HEK293 (cell line): ENCODE data around the gene APOL3.
A peak's percentile ranks its signal among the peaks of the same experiment; 100 is the strongest.

Experiments
- CTCF ChIA-PET: fragments of 350-600 bp; formaldehyde crosslinking; extraction: SDS; loops from one replicate; lab custom pipeline; 2021; ENCODE audit warnings: antibody characterized with exemption; lab: Yijun Ruan, JAX
- POLR2A ChIA-PET: fragments of 300-600 bp; formaldehyde crosslinking; extraction: SDS; loops from one replicate; lab custom pipeline; 2020; ENCODE audit warnings: antibody characterized with exemption, inconsistent platforms; lab: Yijun Ruan, JAX
- H3K27ac ChIP-seq: fragments of 200-500 bp; sonication (Bioruptor generic); 2 replicates; pipeline ENCODE4 v1.5.1; 2014; ENCODE audit warnings: low read depth, low read length, control low read depth, inconsistent platforms; ENCODE audit errors: extremely low read depth
- H3K36me3 ChIP-seq, 2 experiments: fragments of 200-500 bp in 1 of 2; sonication (Bioruptor generic) in 1 of 2; 1 replicate in 1 of 2; 2 replicates in 1 of 2; pipeline ENCODE4 v1.5.1; 2014 to 2017; ENCODE audit warnings: inconsistent platforms in 2 of 2, low read length in 2 of 2; ENCODE audit not compliant: control insufficient read depth in 2 of 2, insufficient read depth in 1 of 2
- H3K4me1 ChIP-seq: fragments of 200-500 bp; sonication (Bioruptor generic); 2 replicates; pipeline ENCODE4 v1.5.1; 2014; ENCODE audit warnings: mild to moderate bottlenecking, low read length, inconsistent platforms; ENCODE audit not compliant: control insufficient read depth, insufficient read depth
- H3K4me3 ChIP-seq: 2 replicates; pipeline ENCODE4 v1.5.1; 2011; ENCODE audit warnings: low read depth, mild to moderate bottlenecking, control low read depth, low read length, moderate library complexity
- H3K9me3 ChIP-seq: fragments of 200-500 bp; sonication (Bioruptor generic); 2 replicates; pipeline ENCODE4 v1.5.1; 2014; ENCODE audit warnings: low read depth, low read length, inconsistent platforms; ENCODE audit not compliant: control insufficient read depth, insufficient read depth
- AEBP2 ChIP-seq: fragments of 450-650 bp; formaldehyde crosslinking; IDR thresholded peaks from 2 replicates; pipeline ENCODE4 v1.5.1; 2016; ENCODE audit warnings: missing biosample characterization, missing genetic modification characterization, borderline replicate concordance
- GFI1B ChIP-seq: fragments of 450-650 bp; formaldehyde crosslinking; IDR thresholded peaks from 2 replicates; pipeline ENCODE4 v1.5.1; 2016; ENCODE audit warnings: missing biosample characterization, missing genetic modification characterization
- KLF16 ChIP-seq: fragments of 450-650 bp; formaldehyde crosslinking; IDR thresholded peaks from 2 replicates; pipeline ENCODE4 v1.5.1; 2017; ENCODE audit warnings: missing biosample characterization, missing genetic modification characterization
- RBAK ChIP-seq: fragments of 450-650 bp; formaldehyde crosslinking; IDR thresholded peaks from 2 replicates; pipeline ENCODE4 v1.5.1; 2016; ENCODE audit warnings: missing biosample characterization, missing genetic modification characterization
- ZFP37 ChIP-seq: fragments of 450-650 bp; formaldehyde crosslinking; IDR thresholded peaks from 2 replicates; pipeline ENCODE4 v1.5.1; 2016; ENCODE audit warnings: missing biosample characterization, missing genetic modification characterization
- ZIC2 ChIP-seq: fragments of 450-650 bp; formaldehyde crosslinking; IDR thresholded peaks from 2 replicates; pipeline ENCODE4 v1.5.1; 2016; ENCODE audit warnings: missing biosample characterization, missing genetic modification characterization
- ZNF140 ChIP-seq: fragments of 450-650 bp; formaldehyde crosslinking; IDR thresholded peaks from 2 replicates; pipeline ENCODE4 v1.5.1; 2016; ENCODE audit warnings: missing biosample characterization, missing genetic modification characterization
- ZNF146 ChIP-seq: fragments of 450-650 bp; formaldehyde crosslinking; IDR thresholded peaks from 2 replicates; pipeline ENCODE4 v1.5.1; 2016; ENCODE audit warnings: missing biosample characterization, missing genetic modification characterization
- ZNF2 ChIP-seq: fragments of 450-650 bp; formaldehyde crosslinking; IDR thresholded peaks from 2 replicates; pipeline ENCODE4 v1.5.1; 2016; ENCODE audit warnings: missing biosample characterization, missing genetic modification characterization
- ZNF223 ChIP-seq: fragments of 450-650 bp; formaldehyde crosslinking; IDR thresholded peaks from 2 replicates; pipeline ENCODE4 v1.5.1; 2016; ENCODE audit warnings: missing biosample characterization, missing genetic modification characterization
- ZNF341 ChIP-seq: fragments of 450-650 bp; formaldehyde crosslinking; IDR thresholded peaks from 2 replicates; pipeline ENCODE4; 2016; ENCODE audit warnings: low read depth, missing biosample characterization, missing genetic modification characterization
- ZNF362 ChIP-seq: fragments of 450-650 bp; formaldehyde crosslinking; IDR thresholded peaks from 2 replicates; pipeline ENCODE4 v1.5.1; 2016; ENCODE audit warnings: missing biosample characterization, missing genetic modification characterization
- ZNF549 ChIP-seq: fragments of 450-650 bp; IDR thresholded peaks from 2 replicates; pipeline ENCODE4 v1.5.1; 2018; ENCODE audit warnings: missing biosample characterization, missing genetic modification characterization, mild to moderate bottlenecking, inconsistent platforms, moderate library complexity
- ZNF571 ChIP-seq: fragments of 450-650 bp; formaldehyde crosslinking; IDR thresholded peaks from 2 replicates; pipeline ENCODE4 v1.5.0; 2017; ENCODE audit warnings: missing biosample characterization, missing genetic modification characterization
- ZNF600 ChIP-seq: fragments of 450-650 bp; formaldehyde crosslinking; IDR thresholded peaks from 2 replicates; pipeline ENCODE4 v1.5.1; 2016; ENCODE audit warnings: missing biosample characterization, missing genetic modification characterization
- ZNF654 ChIP-seq: fragments of 450-650 bp; formaldehyde crosslinking; IDR thresholded peaks from 2 replicates; pipeline ENCODE4 v1.5.1; 2016; ENCODE audit warnings: low read depth, missing biosample characterization, missing genetic modification characterization
- ZNF776 ChIP-seq: fragments of 450-650 bp; formaldehyde crosslinking; IDR thresholded peaks from 2 replicates; pipeline ENCODE4 v1.5.0; 2017; ENCODE audit warnings: missing biosample characterization, missing genetic modification characterization, borderline replicate concordance
- ZSCAN4 ChIP-seq: fragments of 450-650 bp; formaldehyde crosslinking; IDR thresholded peaks from 2 replicates; pipeline ENCODE4 v1.5.1; 2017; ENCODE audit warnings: missing biosample characterization, missing genetic modification characterization
- TF ChIP-seq, protein P1 (sequence below): fragments of 450-650 bp; formaldehyde crosslinking; IDR thresholded peaks from 2 replicates; pipeline ENCODE4 v1.5.1; 2016; ENCODE audit warnings: missing biosample characterization, missing genetic modification characterization, borderline replicate concordance
- TF ChIP-seq, protein P2 (sequence below): fragments of 450-650 bp; formaldehyde crosslinking; IDR thresholded peaks from 2 replicates; pipeline ENCODE4 v1.5.1; 2016; ENCODE audit warnings: missing biosample characterization, missing genetic modification characterization
- TF ChIP-seq, protein P3 (sequence below): fragments of 450-650 bp; formaldehyde crosslinking; IDR thresholded peaks from 2 replicates; pipeline ENCODE4 v1.5.1; 2016; ENCODE audit warnings: missing biosample characterization, missing genetic modification characterization

APOL3 gene

GRCh38 chr22:36145881-36146280 lies 14.7 kb downstream of the APOL3 start (continued):
- peak; percentile 81 for TF ChIP-seq ZSCAN4 (tag by site-specific recombination)
- TF ChIP-seq, protein P1, sequence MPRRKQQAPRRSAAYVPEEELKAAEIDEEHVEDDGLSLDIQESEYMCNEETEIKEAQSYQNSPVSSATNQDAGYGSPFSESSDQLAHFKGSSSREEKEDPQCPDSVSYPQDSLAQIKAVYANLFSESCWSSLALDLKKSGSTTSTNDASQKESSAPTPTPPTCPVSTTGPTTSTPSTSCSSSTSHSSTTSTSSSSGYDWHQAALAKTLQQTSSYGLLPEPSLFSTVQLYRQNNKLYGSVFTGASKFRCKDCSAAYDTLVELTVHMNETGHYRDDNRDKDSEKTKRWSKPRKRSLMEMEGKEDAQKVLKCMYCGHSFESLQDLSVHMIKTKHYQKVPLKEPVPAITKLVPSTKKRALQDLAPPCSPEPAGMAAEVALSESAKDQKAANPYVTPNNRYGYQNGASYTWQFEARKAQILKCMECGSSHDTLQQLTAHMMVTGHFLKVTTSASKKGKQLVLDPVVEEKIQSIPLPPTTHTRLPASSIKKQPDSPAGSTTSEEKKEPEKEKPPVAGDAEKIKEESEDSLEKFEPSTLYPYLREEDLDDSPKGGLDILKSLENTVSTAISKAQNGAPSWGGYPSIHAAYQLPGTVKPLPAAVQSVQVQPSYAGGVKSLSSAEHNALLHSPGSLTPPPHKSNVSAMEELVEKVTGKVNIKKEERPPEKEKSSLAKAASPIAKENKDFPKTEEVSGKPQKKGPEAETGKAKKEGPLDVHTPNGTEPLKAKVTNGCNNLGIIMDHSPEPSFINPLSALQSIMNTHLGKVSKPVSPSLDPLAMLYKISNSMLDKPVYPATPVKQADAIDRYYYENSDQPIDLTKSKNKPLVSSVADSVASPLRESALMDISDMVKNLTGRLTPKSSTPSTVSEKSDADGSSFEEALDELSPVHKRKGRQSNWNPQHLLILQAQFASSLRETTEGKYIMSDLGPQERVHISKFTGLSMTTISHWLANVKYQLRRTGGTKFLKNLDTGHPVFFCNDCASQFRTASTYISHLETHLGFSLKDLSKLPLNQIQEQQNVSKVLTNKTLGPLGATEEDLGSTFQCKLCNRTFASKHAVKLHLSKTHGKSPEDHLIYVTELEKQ (tag by site-specific recombination): no peak

DNA sequence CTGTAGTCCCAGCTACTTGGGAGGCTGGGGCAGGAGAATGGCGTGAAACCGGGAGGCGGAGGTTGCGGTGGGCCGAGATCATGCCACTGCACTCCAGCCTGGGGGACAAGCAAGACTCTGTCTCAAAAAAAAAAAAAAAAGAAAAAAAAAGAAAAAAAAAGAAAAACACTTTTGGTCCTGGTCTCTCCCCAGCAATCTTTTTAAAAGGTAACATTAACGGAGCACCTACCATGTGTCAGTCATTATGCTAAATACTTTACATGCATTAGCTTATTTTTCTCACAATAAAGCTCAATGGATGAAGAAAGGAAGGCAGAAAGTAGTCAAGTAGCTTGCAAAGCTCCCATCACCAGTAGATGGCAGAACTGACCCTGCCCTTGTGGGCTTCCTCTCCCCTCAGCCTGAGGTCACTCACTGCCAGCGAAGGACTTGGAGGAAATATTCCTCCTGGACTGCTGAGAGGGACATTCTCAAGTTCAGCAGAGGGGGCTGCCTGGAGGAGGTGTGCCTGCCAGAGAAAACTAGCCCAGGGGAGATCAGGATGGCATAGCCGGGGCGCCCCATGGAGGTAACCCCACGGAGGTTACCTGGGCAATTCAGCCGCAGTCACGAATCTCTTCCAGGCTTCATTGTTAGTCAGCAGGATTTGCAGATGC lies 15.5 kb downstream of the APOL3 start:
- Histone ChIP-seq H3K9me3 (no peaks in the 10 kb centered on the region), H3K4me3 (no peak overlapping the region), H3K36me3 (no peaks in the 10 kb centered on the region), H3K4me1 (no peaks in the 10 kb centered on the region), H3K27ac (no peak overlapping the region)
- ChIA-PET CTCF (interaction anchor here (0.7 to 7.7 kb wide), 24 partner anchors 8 to 524 kb away, joined by 3 to 63 read pairs (median 3); partner anchors contain the start of genes APOL2 and APOL3), POLR2A (interaction anchor here (0.6 to 0.7 kb wide), 2 partner anchors 50 to 224 kb away, joined by 4 to 5 read pairs; no protein-coding TSS in a partner anchor)
- TF ChIP-seq GFI1B (tag by site-specific recombination): no peak
- no peak for TF ChIP-seq ZNF776 (tag by site-specific recombination)
- no peak for TF ChIP-seq ZNF223 (tag by site-specific recombination)
- TF ChIP-seq ZNF654 (tag by site-specific recombination): peak; percentile 89
- no peak for TF ChIP-seq ZNF549 (tag by site-specific recombination)
- TF ChIP-seq ZNF146: no peak
- TF ChIP-seq ZNF362 (tag by site-specific recombination): peak; percentile 75; the same call in 1 of the 2 replicates
- peak; percentile 40; the same call in 1 of the 2 replicates for TF ChIP-seq ZNF2 (tag by site-specific recombination)
- TF ChIP-seq, protein P2, sequence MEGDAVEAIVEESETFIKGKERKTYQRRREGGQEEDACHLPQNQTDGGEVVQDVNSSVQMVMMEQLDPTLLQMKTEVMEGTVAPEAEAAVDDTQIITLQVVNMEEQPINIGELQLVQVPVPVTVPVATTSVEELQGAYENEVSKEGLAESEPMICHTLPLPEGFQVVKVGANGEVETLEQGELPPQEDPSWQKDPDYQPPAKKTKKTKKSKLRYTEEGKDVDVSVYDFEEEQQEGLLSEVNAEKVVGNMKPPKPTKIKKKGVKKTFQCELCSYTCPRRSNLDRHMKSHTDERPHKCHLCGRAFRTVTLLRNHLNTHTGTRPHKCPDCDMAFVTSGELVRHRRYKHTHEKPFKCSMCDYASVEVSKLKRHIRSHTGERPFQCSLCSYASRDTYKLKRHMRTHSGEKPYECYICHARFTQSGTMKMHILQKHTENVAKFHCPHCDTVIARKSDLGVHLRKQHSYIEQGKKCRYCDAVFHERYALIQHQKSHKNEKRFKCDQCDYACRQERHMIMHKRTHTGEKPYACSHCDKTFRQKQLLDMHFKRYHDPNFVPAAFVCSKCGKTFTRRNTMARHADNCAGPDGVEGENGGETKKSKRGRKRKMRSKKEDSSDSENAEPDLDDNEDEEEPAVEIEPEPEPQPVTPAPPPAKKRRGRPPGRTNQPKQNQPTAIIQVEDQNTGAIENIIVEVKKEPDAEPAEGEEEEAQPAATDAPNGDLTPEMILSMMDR (tag by site-specific recombination): peak; percentile 63

GRCh38 chr22:36143956-36144355 lies 16.6 kb downstream of the APOL3 start:
- Histone ChIP-seq H3K27ac (no peak overlapping the region), H3K36me3 (no peaks in the 10 kb centered on the region), H3K4me3 (no peak overlapping the region), H3K4me1 (no peaks in the 10 kb centered on the region), H3K9me3 (no peaks in the 10 kb centered on the region)
- CTCF ChIA-PET: interaction anchor here (0.9 to 7.7 kb wide), 6 partner anchors 9 to 133 kb away, joined by 3 to 63 read pairs (median 4); no protein-coding TSS in a partner anchor
- POLR2A ChIA-PET: no interaction called here
- no peak for TF ChIP-seq AEBP2 (tag by site-specific recombination)
- TF ChIP-seq RBAK: no peak
- no peak for TF ChIP-seq ZNF341 (tag by site-specific recombination)
- TF ChIP-seq ZNF600 (tag by site-specific recombination): no peak
- no peak for TF ChIP-seq KLF16 (tag by site-specific recombination)
- no peak for TF ChIP-seq ZFP37
- TF ChIP-seq ZNF140 (tag by site-specific recombination): no peak
- no peak for TF ChIP-seq ZNF571 (tag by site-specific recombination)
- no peak for TF ChIP-seq ZIC2 (tag by site-specific recombination)
- TF ChIP-seq, protein P3, sequence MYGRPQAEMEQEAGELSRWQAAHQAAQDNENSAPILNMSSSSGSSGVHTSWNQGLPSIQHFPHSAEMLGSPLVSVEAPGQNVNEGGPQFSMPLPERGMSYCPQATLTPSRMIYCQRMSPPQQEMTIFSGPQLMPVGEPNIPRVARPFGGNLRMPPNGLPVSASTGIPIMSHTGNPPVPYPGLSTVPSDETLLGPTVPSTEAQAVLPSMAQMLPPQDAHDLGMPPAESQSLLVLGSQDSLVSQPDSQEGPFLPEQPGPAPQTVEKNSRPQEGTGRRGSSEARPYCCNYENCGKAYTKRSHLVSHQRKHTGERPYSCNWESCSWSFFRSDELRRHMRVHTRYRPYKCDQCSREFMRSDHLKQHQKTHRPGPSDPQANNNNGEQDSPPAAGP (tag by site-specific recombination): no peak
